Fibroblast of pulmonary artery (primary cell): ENCODE data around the gene NMRK2.

Source experiments
- DNase-seq: peaks from one replicate; pipeline ENCODE4 v3.0.0-alpha.2; 2010; ENCODE audit warnings: low read depth
- H3K4me3 ChIP-seq: replicated peaks from 2 replicates; pipeline ENCODE4 v1.5.1; 2011; ENCODE audit warnings: low read depth, mild to moderate bottlenecking, control low read depth, low read length, moderate library complexity
- TF ChIP-seq, protein P1 (sequence below): IDR thresholded peaks from 2 replicates; pipeline ENCODE4 v1.5.1; 2011; ENCODE audit warnings: mild to moderate bottlenecking, control low read depth, low read length, inconsistent platforms; ENCODE audit errors: missing control alignments

The NMRK2 gene

DNA sequence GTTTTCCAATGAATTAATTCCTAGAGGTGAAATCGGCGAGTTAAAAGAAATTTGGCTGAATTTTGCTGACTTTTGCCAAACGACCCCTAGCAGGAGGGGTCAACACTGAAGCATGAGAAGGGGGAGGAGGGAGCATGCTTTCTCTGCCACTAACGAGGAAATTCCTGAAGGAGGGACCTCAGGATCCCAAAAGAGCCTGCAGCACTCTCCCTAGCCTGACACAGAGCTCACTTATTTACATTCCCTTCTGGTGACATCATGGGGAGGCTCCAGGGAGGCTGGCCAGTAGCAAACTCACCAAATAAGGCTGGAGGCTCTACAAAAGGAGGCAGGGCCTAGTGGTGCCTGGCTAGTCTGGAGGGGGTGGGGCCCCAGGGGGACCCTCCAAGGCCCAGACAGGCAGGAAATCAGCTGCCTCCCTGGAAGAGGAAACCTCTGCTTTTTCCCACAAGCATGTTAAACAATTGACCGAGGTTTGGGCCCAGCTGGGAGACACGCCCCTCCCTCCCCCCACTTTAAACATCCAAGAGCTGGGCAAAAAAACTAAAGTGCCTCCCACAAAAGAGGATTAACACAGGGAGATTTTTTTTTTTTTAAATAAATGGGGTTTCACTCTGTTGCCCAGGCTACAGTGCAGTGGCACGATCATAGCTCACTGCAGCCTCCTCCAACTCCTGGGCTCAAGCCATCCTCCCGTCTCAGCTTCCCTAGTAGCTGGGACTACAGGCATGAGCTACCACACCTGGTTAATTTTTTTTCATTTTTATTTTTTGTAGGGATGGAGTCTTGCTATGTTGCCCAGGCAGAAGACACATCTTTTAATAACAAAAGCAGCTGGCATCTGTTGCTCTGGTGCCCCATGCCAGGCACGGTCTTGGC lies 35.9 kb downstream of the NMRK2 start:
- peak overlapping the region; percentile 96 for H3K4me3 ChIP-seq
- TF ChIP-seq, protein P1, sequence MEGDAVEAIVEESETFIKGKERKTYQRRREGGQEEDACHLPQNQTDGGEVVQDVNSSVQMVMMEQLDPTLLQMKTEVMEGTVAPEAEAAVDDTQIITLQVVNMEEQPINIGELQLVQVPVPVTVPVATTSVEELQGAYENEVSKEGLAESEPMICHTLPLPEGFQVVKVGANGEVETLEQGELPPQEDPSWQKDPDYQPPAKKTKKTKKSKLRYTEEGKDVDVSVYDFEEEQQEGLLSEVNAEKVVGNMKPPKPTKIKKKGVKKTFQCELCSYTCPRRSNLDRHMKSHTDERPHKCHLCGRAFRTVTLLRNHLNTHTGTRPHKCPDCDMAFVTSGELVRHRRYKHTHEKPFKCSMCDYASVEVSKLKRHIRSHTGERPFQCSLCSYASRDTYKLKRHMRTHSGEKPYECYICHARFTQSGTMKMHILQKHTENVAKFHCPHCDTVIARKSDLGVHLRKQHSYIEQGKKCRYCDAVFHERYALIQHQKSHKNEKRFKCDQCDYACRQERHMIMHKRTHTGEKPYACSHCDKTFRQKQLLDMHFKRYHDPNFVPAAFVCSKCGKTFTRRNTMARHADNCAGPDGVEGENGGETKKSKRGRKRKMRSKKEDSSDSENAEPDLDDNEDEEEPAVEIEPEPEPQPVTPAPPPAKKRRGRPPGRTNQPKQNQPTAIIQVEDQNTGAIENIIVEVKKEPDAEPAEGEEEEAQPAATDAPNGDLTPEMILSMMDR = no peak
- peak; percentile 100 for DNase-seq

DNA sequence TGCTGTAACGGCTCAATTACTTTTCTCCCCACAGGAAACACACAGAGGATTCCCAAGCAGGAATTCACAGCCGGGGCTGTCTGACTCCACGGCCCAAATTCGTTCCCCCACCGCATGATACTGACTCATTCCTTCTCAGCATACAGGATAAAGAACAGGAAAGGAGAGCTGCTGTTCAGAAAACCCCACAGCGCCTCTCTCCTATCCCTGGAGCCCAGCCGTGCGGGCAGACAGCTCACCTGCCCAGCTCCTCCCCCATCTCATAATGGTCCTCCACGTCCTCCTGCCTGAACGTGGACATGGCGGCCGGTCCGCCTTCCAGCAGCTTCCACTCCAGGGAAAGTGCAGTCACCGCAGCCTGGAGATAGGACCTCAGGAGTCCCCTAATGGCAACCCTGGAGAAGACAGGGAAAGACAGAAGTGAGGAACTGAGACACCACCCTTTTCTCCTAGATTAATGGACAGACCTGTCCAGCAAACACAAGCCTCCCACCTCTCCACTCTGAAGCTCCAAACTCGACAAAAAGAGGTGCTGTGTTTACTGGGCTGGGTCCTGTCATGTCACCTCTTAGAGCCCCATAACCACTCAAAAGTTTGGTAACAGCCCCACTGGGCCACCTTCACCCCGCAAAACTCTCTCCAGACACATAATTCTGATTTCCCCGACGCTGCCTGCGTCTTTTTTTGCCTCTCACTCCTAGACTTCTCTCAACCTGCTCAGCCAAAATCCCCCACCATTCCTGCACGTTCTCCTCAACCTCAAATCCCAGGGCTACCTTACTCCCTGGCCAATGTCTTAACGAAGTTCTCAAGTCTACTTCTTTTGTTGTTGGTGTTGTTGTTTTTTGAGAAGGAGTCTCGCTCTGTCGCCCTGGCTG lies 36.8 kb downstream of the NMRK2 start:
- TF ChIP-seq, protein P1 = peak; percentile 32
- peak overlapping the region; percentile 96 for H3K4me3 ChIP-seq

DNA sequence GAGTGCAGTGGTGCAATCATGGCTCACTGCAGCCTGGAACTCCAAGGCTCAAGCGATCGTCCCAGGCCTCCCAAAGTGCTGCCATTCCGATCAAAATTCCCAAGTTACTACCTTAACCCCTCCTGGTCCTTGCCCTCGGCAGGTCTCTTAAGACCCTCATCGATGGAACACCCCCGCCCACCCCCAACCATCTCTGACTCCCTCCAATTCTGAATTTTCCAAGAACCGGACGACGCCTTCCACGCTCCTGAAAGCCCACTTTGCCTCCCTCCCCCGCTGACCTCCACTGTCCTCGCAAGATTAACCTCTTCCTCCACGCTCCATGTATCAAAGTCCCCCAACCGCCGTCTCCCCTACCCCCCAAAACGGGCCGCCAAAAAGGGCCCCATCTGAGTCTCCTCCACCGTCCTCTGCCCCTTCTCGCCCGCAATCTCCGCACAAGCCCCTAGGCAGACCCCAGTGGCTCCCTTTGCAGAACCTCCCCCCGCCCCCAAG lies 37.5 kb downstream of the NMRK2 start:
- TF ChIP-seq, protein P1 = no peak
- no peak for DNase-seq
- H3K4me3 ChIP-seq = peak overlapping the region; percentile 96

More for the DNA sequence above, 36.8 kb downstream of the NMRK2 start:
- peak; percentile 83 for DNase-seq

DNA sequence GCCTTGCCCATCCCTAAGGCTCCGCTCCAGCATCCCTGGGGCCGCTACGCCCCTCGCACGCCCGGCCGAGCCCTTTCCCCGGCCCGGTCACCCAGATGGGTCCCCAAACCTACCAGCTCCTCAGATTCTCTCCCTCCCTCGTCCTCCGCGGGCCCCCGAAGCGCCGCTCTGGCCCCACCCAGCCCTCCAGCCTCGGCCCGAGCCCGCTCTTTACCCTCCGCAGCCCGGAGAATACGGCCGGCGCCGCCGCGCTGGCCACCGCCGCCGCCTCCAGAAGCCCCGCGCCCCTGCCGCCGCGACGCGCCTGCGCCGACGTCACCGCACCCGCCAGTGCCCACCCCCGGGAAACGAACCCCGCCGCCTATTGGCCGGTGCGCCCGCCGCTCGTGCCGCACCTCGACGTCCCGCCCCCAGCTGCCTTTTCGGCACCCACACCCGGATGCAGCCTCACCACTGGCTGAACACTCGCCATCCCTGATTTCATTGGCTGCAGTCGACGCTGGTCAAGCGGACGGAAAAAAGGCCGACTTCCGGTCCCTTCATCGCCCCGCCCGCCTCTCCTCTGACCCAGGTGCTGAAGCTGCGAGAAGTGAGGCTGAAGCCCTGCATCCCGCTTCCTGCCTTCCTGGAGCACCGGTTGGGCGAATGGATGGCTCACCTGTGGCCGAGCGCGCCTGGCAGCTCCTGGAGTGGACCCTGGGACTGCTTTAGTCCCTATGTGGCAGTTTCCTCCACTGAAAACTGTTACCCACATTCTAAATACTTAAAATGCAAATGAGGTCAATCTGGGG lies 38.1 kb downstream of the NMRK2 start, which contains the start of gene DAPK3:
DAPK3 (minus strand) TSS at position 292 of the 791 bp plus-strand sequence. CDS start 1,364 bp downstream, outside the sequence.
- TF ChIP-seq, protein P1 = no peak
- H3K4me3 ChIP-seq = peak within 1 kb of the TSS; percentile 96
- peak; percentile 98 for DNase-seq

DNA sequence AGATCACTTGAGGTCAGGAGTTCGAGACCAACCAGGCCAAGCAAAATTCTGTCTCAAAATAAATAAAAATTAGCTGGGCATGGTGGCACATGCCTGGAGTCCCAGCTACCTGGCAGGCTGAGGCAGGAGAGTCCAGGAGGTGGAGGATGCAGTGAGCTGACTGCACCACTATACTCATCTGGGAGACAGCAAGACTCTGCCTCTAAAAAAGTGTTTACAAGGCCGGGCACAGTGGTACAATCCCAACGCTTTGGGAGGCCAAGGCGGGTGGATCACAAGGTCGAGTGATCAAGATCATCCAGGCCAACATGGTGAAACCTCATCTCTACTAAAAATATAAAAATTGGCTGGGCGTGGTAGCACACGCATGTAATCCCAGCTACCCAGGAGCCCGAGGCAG lies 42.3 kb downstream of the NMRK2 start:
- no peak overlapping the region for H3K4me3 ChIP-seq
- no peak for DNase-seq
- TF ChIP-seq, protein P1 = no peak

DNA sequence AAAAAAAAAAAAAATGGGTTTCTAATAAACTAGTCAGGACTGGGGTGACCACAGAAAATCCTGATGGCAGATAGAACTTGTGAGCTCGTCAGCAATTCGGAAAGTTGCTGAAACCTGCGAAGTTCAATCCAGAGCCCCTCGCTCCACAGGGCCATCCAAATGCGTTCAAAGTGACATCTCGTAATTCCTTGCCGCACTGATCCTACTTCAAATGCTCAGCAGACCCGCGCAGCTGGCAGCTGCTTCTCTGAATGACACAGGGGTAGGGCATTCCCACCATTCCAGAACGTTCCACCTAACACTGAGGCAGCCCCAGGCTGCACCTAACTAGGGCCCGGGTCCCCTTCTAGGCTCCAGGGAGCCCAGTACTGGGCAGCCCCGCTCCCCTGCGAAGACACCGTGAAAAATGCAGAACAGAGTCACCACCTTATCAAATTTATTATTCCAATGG lies 42.8 kb downstream of the NMRK2 start:
- TF ChIP-seq, protein P1 = no peak
- no peak for DNase-seq
- H3K4me3 ChIP-seq = no peak overlapping the region
